Adrenal gland (tissue), 12 donors: Measurements from ENCODE around the gene PCDH17. TPM values are rescaled to one million over a fixed set of nuclear protein-coding genes. Genes with fewer than 3 reads are reported as not detected.

ENCODE experiments used
- DNase-seq, 7 donors: peaks; one replicate each; pipeline ENCODE4 v3.0.0-alpha.2; 2019 to 2020
- H3K27ac ChIP-seq, 5 donors: fragments of 200-600 bp; sonication (generic) in 4 of 5; 1 replicate in 3 of 5; 2 replicates in 2 of 5; pipeline versions ENCODE4 v1.5.1 to v1.8.0; 2016 to 2020; ENCODE audit warnings: mild to moderate bottlenecking in 1 of 5
- H3K27me3 ChIP-seq: fragments of 200-600 bp; 2 replicates; pipeline ENCODE4 v1.8.0; 2021
- H3K36me3 ChIP-seq, 2 donors: fragments of 200-600 bp; replicated peaks in 1 of 2; 1 replicate in 1 of 2; 2 replicates in 1 of 2; pipeline versions ENCODE4 v1.5.1 to v1.8.0; 2018 to 2022
- H3K4me1 ChIP-seq, 2 donors: fragments of 200-600 bp; replicated peaks in 1 of 2; 1 replicate in 1 of 2; 2 replicates in 1 of 2; pipeline versions ENCODE4 v1.5.1 to v1.8.0; 2018 to 2021
- H3K4me3 ChIP-seq, 4 donors: fragments of 200-600 bp; sonication (generic) in 3 of 4; one replicate each; pipeline ENCODE4 v1.5.1; 2016 to 2018
- H3K9me3 ChIP-seq, 3 donors: fragments of 200-600 bp; sonication (generic) in 1 of 3; replicated peaks in 1 of 3; 1 replicate in 2 of 3; 2 replicates in 1 of 3; pipeline versions ENCODE4 v1.5.1 to v1.8.0; 2016 to 2021
- CTCF ChIP-seq, 6 experiments: fragments of 450-650 bp in 4 of 6; fragments of 200-600 bp in 2 of 6; sonication (generic) in 1 of 6; IDR thresholded peaks; 1 replicate in 5 of 6; 2 replicates in 1 of 6; pipeline versions ENCODE4 v1.5.1 to v1.8.0; 2016 to 2021; ENCODE audit warnings: antibody characterized with exemption in 6 of 6, mild to moderate bottlenecking in 2 of 6, moderate library complexity in 1 of 6
- POLR2A ChIP-seq, 2 donors: fragments of 450-650 bp; IDR thresholded peaks; one replicate each; pipeline ENCODE4 v1.6.1; 2017; ENCODE audit warnings: antibody characterized with exemption in 2 of 2, mild to moderate bottlenecking in 2 of 2, moderate library complexity in 1 of 2
- WGBS, 4 donors: extraction: QIAGEN DNeasy Blood & Tissue Kit in 2 of 4; methylation state at CpG; one replicate each; pipeline versions ENCODE4 v1.1.5 to v1.1.7; 2013 to 2017; 5-methylcytosine and 5-hydroxymethylcytosine counted together
- intact Hi-C, 2 donors: fragments of 100-400 bp; cut with DNase I; formaldehyde crosslinking; loops; one replicate each; pipeline versions ENCODE4 v1.14.1 to v1.15.0; 2022 to 2023
- polyA plus RNA-seq, 3 donors: library from polyadenylated mRNA; stranded (reverse); fragments of 200-250 nt in 2 of 3; fragments of 350-450 nt in 1 of 3; fragmentation: Illumina TruSeq in 1 of 3; extraction: RNeasy Lipid Tissue Mini Kit (QIAGEN cat#74804) in 1 of 3; gene quantifications; one replicate each; pipeline ENCODE4 v1.2.3, GENCODE V29; 2013 to 2014
- total RNA-seq, 9 donors: library from RNA; depleted of rRNA in 4 of 9; stranded (reverse); fragments of >200 nt in 4 of 9; fragments of 120-200 nt in 1 of 9; fragmentation: NEBNext Ultra II Directional in 1 of 9; extraction: Animal tissue kit (Norgen Biotek cat#: 25700) in 1 of 9; gene quantifications; one replicate each; pipeline versions ENCODE4 v1.1.0 to v1.2.4, GENCODE V29; 2013 to 2023
- donor health status: healthy with polysubstance abuse.
- donor health status: Bipolar disorder and iron deficiency.
- donor health status: DM: yes; HTN: yes; CAD: no.
- donor health status: DM: no; HTN: no; CAD: no.
- donor health status: DM: no; HTN: no; CAD: no.
- donor health status: DM: yes; HTN: yes; CAD: no.

The PCDH17 gene
- total and polyA plus RNA-seq, 12 donors: 0.47 to 12.3 (median 5.3) TPM

- intact Hi-C loops: no loop called here
- Histone ChIP-seq H3K36me3 (no peaks in the 10 kb centered on the region), H3K27ac (no peak overlapping the region), H3K4me3 (no peak overlapping the region), H3K9me3 (peaks cover 0 to 14% (median 0%) of the 10 kb centered on the region in 3 donors), H3K27me3 (no peaks in the 10 kb centered on the region), H3K4me1 (no peaks in the 10 kb centered on the region)
- no peak for DNase-seq
- TF ChIP-seq POLR2A (IDR thresholded peaks at IDR 0.05) (no peak), CTCF (IDR thresholded peaks at IDR 0.05) (no peak)
- 74 to 87% (median 83%) methylated on average over 5 of the region's 5 CpGs for WGBS, 4 donors
Measured at GRCh38 chr13:57611969-57612368, 19.6 kb upstream of the PCDH17 start.

GRCh38 chr13:57612568-57612967 lies 19.0 kb upstream of the PCDH17 start:
- Histone ChIP-seq H3K27me3 (no peaks in the 10 kb centered on the region), H3K9me3 (peaks cover 0 to 14% (median 0%) of the 10 kb centered on the region in 3 donors), H3K36me3 (no peaks in the 10 kb centered on the region), H3K4me3 (no peak overlapping the region), H3K4me1 (no peaks in the 10 kb centered on the region), H3K27ac (no peak overlapping the region)
- no peak for DNase-seq
- 79 to 93% (median 87%) methylated on average over 1 of the region's 1 CpG for WGBS, 4 donors
- intact Hi-C loops: no loop called here
- no peak for TF ChIP-seq POLR2A (IDR thresholded peaks at IDR 0.05)
- TF ChIP-seq CTCF (IDR thresholded peaks at IDR 0.05): no peak

GRCh38 chr13:57624565-57625435 lies 6.7 kb upstream of the PCDH17 start:
- intact Hi-C loops: no loop called here
- TF ChIP-seq CTCF (IDR thresholded peaks at IDR 0.05) (peak; percentile 53 to 83 (median 62)), POLR2A (IDR thresholded peaks at IDR 0.05) (no peak)
- H3K4me1 ChIP-seq: peaks cover 0 to 8% of the 10 kb centered on the region in 2 donors

GRCh38 chr13:57627663-57628062 lies 3.9 kb upstream of the PCDH17 start:
- no peak overlapping the region for H3K4me3 ChIP-seq
- H3K27ac ChIP-seq: no peak overlapping the region
- intact Hi-C loops: no loop called here
- H3K27me3 ChIP-seq: peaks cover 12% of the 10 kb centered on the region
- peaks cover 0 to 5% (median 0%) of the 10 kb centered on the region in 3 donors for H3K9me3 ChIP-seq
- H3K36me3 ChIP-seq: no peaks in the 10 kb centered on the region
- peaks cover 14 to 24% of the 10 kb centered on the region in 2 donors for H3K4me1 ChIP-seq
- 2 to 7% (median 5%) methylated on average over 3 of the region's 3 CpGs for WGBS, 4 donors
- TF ChIP-seq CTCF (IDR thresholded peaks at IDR 0.05) (peak; percentile 29 to 75 (median 60)), POLR2A (IDR thresholded peaks at IDR 0.05) (no peak)
- DNase-seq: no peak

More at GRCh38 chr13:57624565-57625435, 6.7 kb upstream of the PCDH17 start:
- peaks cover 0 to 5% (median 0%) of the 10 kb centered on the region in 3 donors for H3K9me3 ChIP-seq
- peak; percentile 21 to 67 (median 54) for DNase-seq
- peaks cover 1% of the 10 kb centered on the region for H3K27me3 ChIP-seq
- 3 to 9% (median 7%) methylated on average over 5 of the region's 5 CpGs for WGBS, 4 donors
- H3K36me3 ChIP-seq: no peaks in the 10 kb centered on the region
- H3K27ac ChIP-seq: no peak overlapping the region
- no peak overlapping the region for H3K4me3 ChIP-seq
